ENCODE results near the gene XBP1.

DNA sequence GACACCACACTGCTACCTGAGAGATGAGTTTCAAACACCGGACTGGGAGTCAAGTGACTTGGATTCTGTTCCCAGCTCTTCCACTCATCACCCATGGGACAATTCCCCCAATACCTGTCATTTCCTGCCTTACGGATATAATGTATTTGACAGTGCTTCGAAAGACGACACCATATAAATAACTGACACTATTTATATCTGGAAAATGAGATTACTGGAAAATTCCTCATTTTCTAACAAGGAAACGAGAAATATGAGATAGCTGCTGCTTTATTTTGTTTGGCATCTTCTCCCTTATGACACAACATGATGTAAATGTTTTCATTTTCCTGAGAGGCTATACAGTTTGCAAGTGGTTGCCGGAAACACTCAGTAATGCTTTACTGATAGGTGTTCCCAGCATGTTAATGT, 49.9 kb downstream of the XBP1 start:
- TF ChIP-seq GATAD2B (conservative IDR thresholded peaks at IDR 0.05; ENCODE audit: low read depth) (no peak), ZNF274 (IDR thresholded peaks at IDR 0.05; ENCODE audit: insufficient read depth, insufficient read length) (no peak), CREM (IDR thresholded peaks at IDR 0.05; ENCODE audit: low read depth) (no peak), POLR2A (IDR thresholded peaks at IDR 0.05; ENCODE audit: low read depth, low read length) (no peak), ASH2L (IDR thresholded peaks at IDR 0.05; ENCODE audit: borderline replicate concordance, low read depth) (no peak), YY1 (IDR thresholded peaks at IDR 0.05; ENCODE audit: low read depth, low read length) (no peak), CHD2 (IDR thresholded peaks at IDR 0.05; ENCODE audit: borderline replicate concordance, low read depth, low read length) (no peak)
- TF ChIP-seq, protein P1, sequence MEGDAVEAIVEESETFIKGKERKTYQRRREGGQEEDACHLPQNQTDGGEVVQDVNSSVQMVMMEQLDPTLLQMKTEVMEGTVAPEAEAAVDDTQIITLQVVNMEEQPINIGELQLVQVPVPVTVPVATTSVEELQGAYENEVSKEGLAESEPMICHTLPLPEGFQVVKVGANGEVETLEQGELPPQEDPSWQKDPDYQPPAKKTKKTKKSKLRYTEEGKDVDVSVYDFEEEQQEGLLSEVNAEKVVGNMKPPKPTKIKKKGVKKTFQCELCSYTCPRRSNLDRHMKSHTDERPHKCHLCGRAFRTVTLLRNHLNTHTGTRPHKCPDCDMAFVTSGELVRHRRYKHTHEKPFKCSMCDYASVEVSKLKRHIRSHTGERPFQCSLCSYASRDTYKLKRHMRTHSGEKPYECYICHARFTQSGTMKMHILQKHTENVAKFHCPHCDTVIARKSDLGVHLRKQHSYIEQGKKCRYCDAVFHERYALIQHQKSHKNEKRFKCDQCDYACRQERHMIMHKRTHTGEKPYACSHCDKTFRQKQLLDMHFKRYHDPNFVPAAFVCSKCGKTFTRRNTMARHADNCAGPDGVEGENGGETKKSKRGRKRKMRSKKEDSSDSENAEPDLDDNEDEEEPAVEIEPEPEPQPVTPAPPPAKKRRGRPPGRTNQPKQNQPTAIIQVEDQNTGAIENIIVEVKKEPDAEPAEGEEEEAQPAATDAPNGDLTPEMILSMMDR (IDR thresholded peaks at IDR 0.05 in 2 of 3, conservative IDR thresholded peaks at IDR 0.05 in 1 of 3; ENCODE audit: control insufficient read depth in 2 of 3, extremely low read depth in 1 of 3, insufficient read depth in 1 of 3, low read depth in 3 of 3, low read length in 3 of 3): no peak

Measured in GM12878 (cell line).